ENCODE data around the gene NAALADL1. TPM values are rescaled to one million over a fixed set of nuclear protein-coding genes. Genes with fewer than 3 reads are reported as not detected.

Gene NAALADL1
- total RNA-seq, 1 experiment from 2014 or later, result not detected

- TF ChIP-seq EZH2 (IDR thresholded peaks at IDR 0.05; ENCODE audit: borderline replicate concordance, low read depth, low read length, poor library complexity, severe bottlenecking), result no peak
- TF ChIP-seq, protein P1, sequence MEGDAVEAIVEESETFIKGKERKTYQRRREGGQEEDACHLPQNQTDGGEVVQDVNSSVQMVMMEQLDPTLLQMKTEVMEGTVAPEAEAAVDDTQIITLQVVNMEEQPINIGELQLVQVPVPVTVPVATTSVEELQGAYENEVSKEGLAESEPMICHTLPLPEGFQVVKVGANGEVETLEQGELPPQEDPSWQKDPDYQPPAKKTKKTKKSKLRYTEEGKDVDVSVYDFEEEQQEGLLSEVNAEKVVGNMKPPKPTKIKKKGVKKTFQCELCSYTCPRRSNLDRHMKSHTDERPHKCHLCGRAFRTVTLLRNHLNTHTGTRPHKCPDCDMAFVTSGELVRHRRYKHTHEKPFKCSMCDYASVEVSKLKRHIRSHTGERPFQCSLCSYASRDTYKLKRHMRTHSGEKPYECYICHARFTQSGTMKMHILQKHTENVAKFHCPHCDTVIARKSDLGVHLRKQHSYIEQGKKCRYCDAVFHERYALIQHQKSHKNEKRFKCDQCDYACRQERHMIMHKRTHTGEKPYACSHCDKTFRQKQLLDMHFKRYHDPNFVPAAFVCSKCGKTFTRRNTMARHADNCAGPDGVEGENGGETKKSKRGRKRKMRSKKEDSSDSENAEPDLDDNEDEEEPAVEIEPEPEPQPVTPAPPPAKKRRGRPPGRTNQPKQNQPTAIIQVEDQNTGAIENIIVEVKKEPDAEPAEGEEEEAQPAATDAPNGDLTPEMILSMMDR (conservative IDR thresholded peaks at IDR 0.05; ENCODE audit: low read depth, low read length), result no peak
- H3K4me3 ChIP-seq (ENCODE audit: low read depth, low read length, poor library complexity, severe bottlenecking), result no peak overlapping the region
- H3K27ac ChIP-seq (ENCODE audit: low read depth, low read length, poor library complexity, severe bottlenecking), result no peak overlapping the region
- H3K36me3 ChIP-seq (ENCODE audit: insufficient read depth, low read length, poor library complexity, severe bottlenecking), result no peaks in the 10 kb centered on the region
- no peaks in the 10 kb centered on the region for H3K27me3 ChIP-seq (replicated peaks; ENCODE audit: insufficient read depth, low read depth, low read length, poor library complexity)
- intact Hi-C loops (cut with micrococcal nuclease; ENCODE audit: unreplicated experiment), result no loop called here
- no TSS peak for BruUV-seq (replicated peaks)
- DNase-seq (ENCODE audit: low spot score), result no peak
- H3K9me3 ChIP-seq (ENCODE audit: low read depth, low read length, poor library complexity, severe bottlenecking), result no peaks in the 10 kb centered on the region
- peaks cover 7% of the 10 kb centered on the region for H3K4me1 ChIP-seq (ENCODE audit: insufficient read depth, low read length, poor library complexity, severe bottlenecking)
- ChIA-PET POLR2A (ENCODE audit: low non-redundant PET) (no interaction called here), CTCF (no interaction called here)
Measured at GRCh38 chr11:65036931-65037330, 21.4 kb downstream of the NAALADL1 start.

DNA sequence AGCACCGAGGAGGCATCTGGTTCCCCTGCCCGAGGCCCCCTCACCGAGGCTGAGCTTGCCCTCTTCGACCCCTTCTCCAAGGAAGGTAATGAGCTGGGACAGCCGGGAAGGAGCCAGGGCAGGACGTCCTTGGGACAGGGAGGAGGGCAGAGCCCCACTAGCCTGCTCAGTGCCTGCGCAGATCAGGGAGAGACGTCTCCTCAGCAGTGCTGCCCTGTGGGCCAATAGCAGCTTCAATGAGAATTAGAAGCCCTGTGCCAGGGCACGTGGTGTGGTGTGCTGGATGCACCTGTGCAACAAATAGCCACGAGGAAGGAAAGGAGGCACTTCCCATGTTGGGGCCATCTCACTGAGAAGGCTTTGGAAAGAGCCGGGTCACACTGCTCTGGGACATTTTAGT, 22.8 kb downstream of the NAALADL1 start:
- Histone ChIP-seq H3K27me3 (replicated peaks; ENCODE audit: insufficient read depth, low read depth, low read length, poor library complexity) (no peaks in the 10 kb centered on the region), H3K27ac (ENCODE audit: low read depth, low read length, poor library complexity, severe bottlenecking) (no peak overlapping the region), H3K4me3 (ENCODE audit: low read depth, low read length, poor library complexity, severe bottlenecking) (no peak overlapping the region), H3K4me1 (ENCODE audit: insufficient read depth, low read length, poor library complexity, severe bottlenecking) (peaks cover 7% of the 10 kb centered on the region), H3K9me3 (ENCODE audit: low read depth, low read length, poor library complexity, severe bottlenecking) (no peaks in the 10 kb centered on the region), H3K36me3 (ENCODE audit: insufficient read depth, low read length, poor library complexity, severe bottlenecking) (no peaks in the 10 kb centered on the region)
- ChIA-PET CTCF (interaction anchor here (0.6 kb wide), 1 partner anchor 17 kb away, joined by 5 read pairs; no protein-coding TSS in a partner anchor), POLR2A (ENCODE audit: low non-redundant PET) (interaction anchor here (0.6 kb wide), 1 partner anchor 67 kb away, joined by 8 read pairs; no protein-coding TSS in a partner anchor)
- intact Hi-C loops (cut with micrococcal nuclease; ENCODE audit: unreplicated experiment), result no loop called here
- TF ChIP-seq, protein P1 (conservative IDR thresholded peaks at IDR 0.05; ENCODE audit: low read depth, low read length), result no peak
- no peak for TF ChIP-seq EZH2 (IDR thresholded peaks at IDR 0.05; ENCODE audit: borderline replicate concordance, low read depth, low read length, poor library complexity, severe bottlenecking)
- BruUV-seq (replicated peaks), result no TSS peak
- no peak for DNase-seq (ENCODE audit: low spot score)

DNA sequence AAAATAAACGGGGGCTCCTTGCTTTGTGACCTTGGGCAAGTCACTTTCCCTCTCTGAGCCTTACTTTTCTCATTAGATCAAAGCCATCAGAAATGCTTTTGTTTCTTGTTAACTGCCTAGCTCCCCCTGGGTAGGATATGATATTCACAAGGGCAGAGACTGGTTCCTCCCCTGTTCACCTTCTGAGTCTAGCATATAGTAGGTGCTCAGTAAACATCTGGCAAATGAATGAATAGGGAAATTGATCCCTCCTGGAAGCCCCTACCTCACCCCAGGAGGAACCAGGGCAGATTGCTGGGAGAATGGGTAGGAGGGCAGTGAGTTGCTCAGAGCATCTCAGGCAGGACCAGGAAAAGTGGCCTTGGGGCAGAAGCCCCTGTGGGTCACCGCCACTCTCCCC, 23.9 kb downstream of the NAALADL1 start:
- H3K9me3 ChIP-seq (ENCODE audit: low read depth, low read length, poor library complexity, severe bottlenecking), result no peaks in the 10 kb centered on the region
- no peak for TF ChIP-seq EZH2 (IDR thresholded peaks at IDR 0.05; ENCODE audit: borderline replicate concordance, low read depth, low read length, poor library complexity, severe bottlenecking)
- TF ChIP-seq, protein P1 (conservative IDR thresholded peaks at IDR 0.05; ENCODE audit: low read depth, low read length), result no peak
- no peaks in the 10 kb centered on the region for H3K4me1 ChIP-seq (ENCODE audit: insufficient read depth, low read length, poor library complexity, severe bottlenecking)
- no peak overlapping the region for H3K4me3 ChIP-seq (ENCODE audit: low read depth, low read length, poor library complexity, severe bottlenecking)
- CTCF ChIA-PET, result no interaction called here
- no peaks in the 10 kb centered on the region for H3K36me3 ChIP-seq (ENCODE audit: insufficient read depth, low read length, poor library complexity, severe bottlenecking)
- H3K27ac ChIP-seq (ENCODE audit: low read depth, low read length, poor library complexity, severe bottlenecking), result no peak overlapping the region
- DNase-seq (ENCODE audit: low spot score), result no peak
- no TSS peak for BruUV-seq (replicated peaks)
- POLR2A ChIA-PET (ENCODE audit: low non-redundant PET), result no interaction called here
- intact Hi-C loops (cut with micrococcal nuclease; ENCODE audit: unreplicated experiment), result no loop called here
- no peaks in the 10 kb centered on the region for H3K27me3 ChIP-seq (replicated peaks; ENCODE audit: insufficient read depth, low read depth, low read length, poor library complexity)
